Tibial nerve (tissue), 4 donors: ENCODE data around the gene BLOC1S4.

ENCODE experiments used
- CTCF ChIP-seq, 5 experiments: fragments of 200-600 bp in 3 of 5; fragments of 450-650 bp in 2 of 5; sonication (generic) in 3 of 5; IDR thresholded peaks; one replicate each; pipeline ENCODE4 v1.5.1; 2016 to 2019; ENCODE audit warnings: antibody characterized with exemption in 5 of 5, mild to moderate bottlenecking in 3 of 5, moderate library complexity in 2 of 5
- EP300 ChIP-seq, 2 donors: sonication (generic); formaldehyde crosslinking; IDR thresholded peaks; one replicate each; pipeline ENCODE4 v1.6.1; 2017; ENCODE audit warnings: antibody characterized with exemption in 2 of 2, mild to moderate bottlenecking in 1 of 2
- POLR2A ChIP-seq, 2 donors: fragments of 450-650 bp; IDR thresholded peaks; one replicate each; pipeline ENCODE4 v1.6.1; 2017; ENCODE audit warnings: antibody characterized with exemption in 2 of 2, mild to moderate bottlenecking in 2 of 2, moderate library complexity in 2 of 2

- no peak for TF ChIP-seq CTCF (IDR thresholded peaks at IDR 0.05)
- TF ChIP-seq EP300 (IDR thresholded peaks at IDR 0.05) = no peak
- no peak for TF ChIP-seq POLR2A (IDR thresholded peaks at IDR 0.05)
Observed at GRCh38 chr4:6705646-6706045, 10.3 kb upstream of the BLOC1S4 start.
